Loucy (cell line): ENCODE measurements around the gene BTBD7.

Experiments used
- EZH2phosphoT487 ChIP-seq: fragments of 200-600 bp; IDR thresholded peaks from 2 replicates; pipeline ENCODE4 v1.6.1; 2018; ENCODE audit warnings: antibody characterized with exemption, mild to moderate bottlenecking, moderate library complexity, borderline replicate concordance
- TF ChIP-seq, protein P1 (sequence below): fragments of 200-600 bp; sonication (generic); conservative IDR thresholded peaks from 2 replicates; pipeline ENCODE4 v1.5.1; 2014; ENCODE audit warnings: mild to moderate bottlenecking, antibody characterized with exemption, low read length

DNA sequence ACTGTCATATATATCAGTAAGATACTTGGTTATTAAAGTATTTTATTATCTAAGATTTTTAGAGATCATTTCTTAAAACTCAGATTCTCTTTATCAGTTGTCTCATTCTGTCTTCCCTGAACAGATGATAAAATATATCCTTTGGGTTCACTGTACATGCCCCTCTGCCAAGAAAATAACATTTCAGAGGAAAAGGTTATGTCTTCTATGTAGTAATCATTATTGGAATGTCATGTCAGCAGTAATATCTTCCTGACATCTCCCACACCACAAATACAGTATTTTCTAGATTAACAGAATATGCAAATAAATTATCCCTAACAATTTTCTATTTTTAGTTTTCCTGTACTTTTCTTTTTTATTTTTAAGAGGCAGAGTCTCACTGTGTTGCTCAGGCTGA lies 26.0 kb downstream of the BTBD7 start:
- TF ChIP-seq, protein P1, sequence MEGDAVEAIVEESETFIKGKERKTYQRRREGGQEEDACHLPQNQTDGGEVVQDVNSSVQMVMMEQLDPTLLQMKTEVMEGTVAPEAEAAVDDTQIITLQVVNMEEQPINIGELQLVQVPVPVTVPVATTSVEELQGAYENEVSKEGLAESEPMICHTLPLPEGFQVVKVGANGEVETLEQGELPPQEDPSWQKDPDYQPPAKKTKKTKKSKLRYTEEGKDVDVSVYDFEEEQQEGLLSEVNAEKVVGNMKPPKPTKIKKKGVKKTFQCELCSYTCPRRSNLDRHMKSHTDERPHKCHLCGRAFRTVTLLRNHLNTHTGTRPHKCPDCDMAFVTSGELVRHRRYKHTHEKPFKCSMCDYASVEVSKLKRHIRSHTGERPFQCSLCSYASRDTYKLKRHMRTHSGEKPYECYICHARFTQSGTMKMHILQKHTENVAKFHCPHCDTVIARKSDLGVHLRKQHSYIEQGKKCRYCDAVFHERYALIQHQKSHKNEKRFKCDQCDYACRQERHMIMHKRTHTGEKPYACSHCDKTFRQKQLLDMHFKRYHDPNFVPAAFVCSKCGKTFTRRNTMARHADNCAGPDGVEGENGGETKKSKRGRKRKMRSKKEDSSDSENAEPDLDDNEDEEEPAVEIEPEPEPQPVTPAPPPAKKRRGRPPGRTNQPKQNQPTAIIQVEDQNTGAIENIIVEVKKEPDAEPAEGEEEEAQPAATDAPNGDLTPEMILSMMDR: no peak
- no peak for TF ChIP-seq EZH2phosphoT487
